Fibroblast of villous mesenchyme (primary cell): ENCODE measurements around the gene FAM221B. TPM values are rescaled to one million over a fixed set of nuclear protein-coding genes. Genes with fewer than 3 reads are reported as not detected.

Experiments used
- DNase-seq: peaks from one replicate; pipeline ENCODE4 v3.0.0-alpha.2; 2010; ENCODE audit warnings: low read depth
- H3K4me3 ChIP-seq: 2 replicates; pipeline ENCODE4 v1.5.1; 2011; ENCODE audit warnings: low read depth, mild to moderate bottlenecking, low read length
- CTCF ChIP-seq: IDR thresholded peaks from 2 replicates; pipeline ENCODE4 v1.5.1; 2012; ENCODE audit warnings: low read depth, mild to moderate bottlenecking, low read length; ENCODE audit not compliant: insufficient read depth
- total RNA-seq: library from RNA; depleted of rRNA; stranded (reverse); fragments of >200 nt; gene quantifications from 2 replicates; pipeline ENCODE4 v1.2.3, GENCODE V29; 2012

The FAM221B gene
- total RNA-seq, 1 donor, result not detected

GRCh38 chr9:35822926-35823325, 5.6 kb downstream of the FAM221B start:
- no peak for TF ChIP-seq CTCF
- H3K4me3 ChIP-seq, result no peak overlapping the region
- no peak for DNase-seq

- H3K4me3 ChIP-seq, result no peak overlapping the region
- peak; percentile 44 for DNase-seq
- TF ChIP-seq CTCF, result no peak
Observed at GRCh38 chr9:35820076-35820475, 8.5 kb downstream of the FAM221B start.

- no peak for DNase-seq
- no peak for TF ChIP-seq CTCF
- no peak overlapping the region for H3K4me3 ChIP-seq
Observed at GRCh38 chr9:35818341-35818740, 10.2 kb downstream of the FAM221B start.

GRCh38 chr9:35816708-35817107, 11.8 kb downstream of the FAM221B start:
- DNase-seq, result no peak
- H3K4me3 ChIP-seq, result no peak overlapping the region
- TF ChIP-seq CTCF, result no peak

GRCh38 chr9:35814841-35815543, 13.5 kb downstream of the FAM221B start, which contains the start of gene HINT2:
HINT2 (minus strand) TSS chr9:35815042; CDS start chr9:35814979, 63 bp downstream.
- DNase-seq, result peak; percentile 99
- TF ChIP-seq CTCF, result no peak
- peak within 1 kb of the TSS; percentile 86 for H3K4me3 ChIP-seq

- peak overlapping the region; percentile 86 for H3K4me3 ChIP-seq
- peak; percentile 60 for DNase-seq
- TF ChIP-seq CTCF, result peak; percentile 40
Observed at GRCh38 chr9:35814106-35814840, 14.3 kb downstream of the FAM221B start.
